Measurements from ENCODE around the gene MBTPS1.
"Not testable (repeated sequence)": the region's sequence is repeated elsewhere in the genome, so short reads cannot be mapped to it uniquely, and the experiment has no call there.

The MBTPS1 gene

DNA sequence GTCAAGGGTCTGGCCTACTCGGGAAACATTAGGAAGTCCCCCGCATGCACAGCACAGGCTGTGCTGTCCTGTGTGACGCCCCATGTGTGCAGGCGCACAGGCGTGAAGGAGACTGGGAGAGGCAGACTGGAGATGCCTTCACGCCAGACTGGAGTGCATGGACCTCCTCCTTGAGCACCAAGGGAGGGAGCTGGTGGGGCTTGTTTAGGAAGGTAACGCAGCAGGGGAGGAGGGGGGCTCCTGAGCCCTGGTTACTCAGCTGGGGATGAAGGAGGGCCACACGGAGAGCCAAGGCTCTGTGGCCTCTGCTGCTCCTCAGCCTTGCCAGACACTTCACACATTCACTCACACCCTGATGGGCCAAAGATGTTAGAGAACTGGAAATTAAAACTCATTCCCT, 20.5 kb upstream of the MBTPS1 start:
- no peak for DNase-seq (ENCODE audit: low spot score)

DNA sequence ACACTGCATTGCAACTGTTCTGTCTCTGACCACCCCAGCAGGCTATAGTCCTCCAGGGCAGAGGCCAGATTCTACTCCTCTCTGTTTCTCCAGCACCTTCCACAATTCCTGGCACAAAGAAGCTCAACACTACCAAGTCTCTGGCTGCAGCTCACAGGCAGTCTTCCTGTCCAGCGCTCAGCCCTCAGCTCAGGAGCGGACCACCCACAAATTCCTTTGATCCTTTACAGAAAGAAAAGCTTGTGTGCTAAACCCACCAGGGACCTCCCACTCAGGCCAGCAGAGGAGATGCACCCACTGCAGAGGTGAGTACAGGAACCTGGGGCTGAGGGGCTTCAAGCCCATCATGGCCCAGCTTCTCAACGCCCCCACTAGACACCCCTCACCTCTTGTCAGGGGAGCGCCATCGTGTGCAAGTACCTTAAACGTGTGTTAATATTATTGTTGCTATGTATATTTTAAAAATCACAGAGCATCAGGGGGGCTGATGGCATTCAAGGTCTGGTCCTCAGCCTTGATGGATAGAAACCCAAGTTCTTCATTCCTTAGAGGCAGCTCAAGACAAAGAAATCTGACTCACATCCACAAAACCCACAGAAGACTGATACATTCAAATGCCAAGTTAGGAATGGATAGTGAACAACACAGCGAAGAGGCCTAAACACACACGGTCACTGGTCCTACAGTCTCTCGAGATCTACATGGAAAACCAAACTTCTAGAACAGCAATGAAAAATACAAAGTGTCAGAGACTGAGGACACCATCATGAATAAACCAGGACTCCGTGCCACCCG, 19.8 kb upstream of the MBTPS1 start:
- no peak for DNase-seq (ENCODE audit: low spot score)

DNA sequence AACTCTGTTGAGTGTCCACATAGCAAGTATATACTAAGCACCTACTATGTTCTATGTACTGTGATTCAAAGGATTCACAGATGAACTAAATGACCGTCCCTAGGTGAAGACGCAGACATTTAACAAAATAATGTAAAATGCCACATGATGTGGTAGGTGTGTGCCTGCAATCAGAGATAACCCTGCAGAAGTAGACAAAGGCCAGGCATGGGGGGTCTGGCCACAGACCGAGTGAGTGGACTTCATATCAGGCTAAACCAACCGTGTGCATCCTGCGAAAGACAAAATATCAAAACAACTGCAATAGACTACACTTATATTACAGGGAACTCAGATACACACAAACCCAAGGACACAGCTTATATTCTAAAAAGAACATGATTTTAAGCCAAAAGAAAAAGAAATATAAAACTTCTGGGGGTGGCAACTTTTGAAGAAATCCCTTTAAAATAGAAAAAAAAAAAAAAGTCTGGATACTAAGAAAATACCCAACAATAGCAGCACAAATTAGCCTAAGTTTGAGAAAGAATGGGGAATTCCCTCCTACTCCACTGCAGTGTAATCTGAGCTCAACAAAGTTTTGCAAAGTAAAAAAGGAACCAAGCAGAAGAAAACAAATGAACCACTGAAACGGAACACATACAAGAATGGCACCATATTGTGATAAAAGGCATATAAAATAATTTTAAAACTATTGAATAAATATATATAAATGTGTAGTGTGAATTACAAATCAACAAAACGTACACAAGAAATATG, 16.0 kb upstream of the MBTPS1 start:
- DNase-seq (ENCODE audit: low spot score): no peak

DNA sequence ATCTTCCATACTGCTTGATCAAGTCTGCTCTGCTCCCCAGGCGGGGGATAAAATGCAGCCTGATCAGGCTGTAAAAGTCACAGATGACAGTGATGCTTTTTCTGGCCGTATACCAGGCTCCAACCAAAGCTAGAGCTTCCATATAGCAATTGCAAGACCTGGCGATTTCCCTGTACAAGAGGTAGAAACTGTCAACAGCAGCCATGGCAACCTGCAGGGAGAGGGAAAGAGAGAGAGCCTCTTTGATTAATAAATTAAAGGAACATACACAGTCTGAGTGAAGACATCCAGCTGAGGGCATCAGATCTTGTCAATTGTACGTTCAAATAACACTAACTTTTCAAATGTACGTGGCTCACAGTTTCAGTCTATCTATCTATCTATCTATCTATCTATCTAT, 14.4 kb upstream of the MBTPS1 start:
- DNase-seq (ENCODE audit: low spot score): no peak

DNA sequence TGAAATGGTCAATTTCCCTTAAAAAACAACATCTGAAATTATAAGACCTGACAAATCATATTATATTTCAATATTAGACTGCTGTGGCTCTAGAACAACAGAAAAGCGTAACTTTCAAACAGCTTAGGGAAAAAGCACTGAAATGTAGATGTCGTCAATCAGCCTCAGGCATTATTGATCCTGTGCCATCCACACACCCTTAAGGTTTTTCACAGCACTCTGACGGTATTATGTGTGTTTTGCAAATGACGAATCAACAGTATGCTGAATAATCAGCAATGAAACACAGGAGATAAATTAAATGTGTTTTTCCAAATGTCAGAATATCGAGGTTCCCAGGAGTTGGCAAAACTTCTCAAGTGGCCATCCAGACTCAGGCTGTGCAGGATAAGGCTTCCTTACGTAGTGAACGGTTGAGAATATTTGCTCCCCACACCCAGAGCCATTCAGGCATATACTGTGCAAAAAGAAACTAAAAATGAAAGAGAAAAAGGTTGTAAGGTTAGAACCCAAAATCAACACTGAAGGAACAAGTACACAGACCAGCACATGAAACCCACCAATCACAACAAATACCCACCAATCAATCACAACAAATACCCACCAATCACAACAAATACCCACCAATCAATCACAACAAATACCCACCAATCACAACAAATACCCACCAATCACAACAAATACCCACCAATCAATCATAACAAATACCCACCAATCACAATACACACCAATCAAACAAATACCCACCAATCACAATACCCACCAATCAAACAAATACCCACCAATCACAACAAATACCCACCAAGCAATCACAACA, 7.7 kb upstream of the MBTPS1 start:
- DNase-seq (ENCODE audit: low spot score): no peak

DNA sequence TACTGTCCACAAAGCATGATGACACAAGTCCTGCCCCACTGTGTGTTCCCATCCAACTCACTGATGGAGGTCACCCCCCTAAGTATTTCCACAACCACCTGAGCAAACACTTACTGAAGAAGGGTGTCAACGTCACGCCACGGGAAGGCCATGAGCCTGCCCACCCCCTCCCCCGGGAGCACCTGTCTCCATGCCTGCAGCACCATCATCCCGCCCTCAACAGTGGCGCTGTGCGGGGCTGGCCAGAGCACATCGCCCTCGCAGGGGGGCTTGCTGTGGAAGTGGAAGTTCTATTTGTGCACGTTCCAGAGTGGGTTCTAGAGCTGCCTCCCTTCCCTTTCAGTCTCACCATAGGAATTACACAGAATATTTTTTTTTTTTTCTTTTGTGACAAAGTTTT, 4.3 kb upstream of the MBTPS1 start:
- no peak for DNase-seq (ENCODE audit: low spot score)

DNA sequence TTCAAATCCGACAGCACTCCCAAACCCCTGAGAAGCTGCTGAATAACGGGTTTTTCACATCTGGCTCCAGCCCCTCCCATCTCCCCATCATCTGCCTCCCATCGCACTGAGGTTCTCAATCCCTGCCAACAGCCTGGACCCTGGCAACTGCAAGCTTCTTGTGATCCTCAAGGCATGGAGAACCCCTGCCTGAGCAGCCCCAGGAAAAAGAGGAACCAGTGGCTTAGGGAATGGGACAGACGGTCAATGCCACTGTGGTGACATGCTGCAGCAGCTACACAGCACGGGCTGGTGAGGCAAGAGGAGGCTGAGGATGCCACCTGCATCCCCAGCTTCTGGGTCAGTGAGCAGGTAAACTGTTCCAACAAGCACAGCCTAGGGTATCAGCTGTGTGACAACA, 3.3 kb upstream of the MBTPS1 start:
- DNase-seq (ENCODE audit: low spot score): no peak

DNA sequence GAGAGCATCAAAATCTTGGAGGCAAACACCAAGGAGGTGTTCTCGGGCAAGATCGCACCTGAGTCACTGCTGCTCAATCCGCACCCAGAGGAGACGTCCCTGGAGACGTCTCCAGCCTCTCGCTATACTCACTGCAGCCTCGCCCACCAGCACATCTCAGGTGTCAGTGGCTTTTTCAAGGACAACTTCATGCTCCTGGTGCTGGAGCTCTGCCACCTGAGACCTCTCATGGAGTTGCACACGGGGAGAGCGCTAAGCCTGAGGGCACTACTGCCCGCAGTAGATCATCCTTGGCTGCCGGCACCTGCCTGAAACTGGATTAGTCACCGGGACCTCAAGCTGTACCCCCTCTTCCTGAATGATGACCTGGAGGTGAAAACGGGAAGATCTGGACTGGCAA, 2.6 kb upstream of the MBTPS1 start:
- no peak for DNase-seq (ENCODE audit: low spot score)

DNA sequence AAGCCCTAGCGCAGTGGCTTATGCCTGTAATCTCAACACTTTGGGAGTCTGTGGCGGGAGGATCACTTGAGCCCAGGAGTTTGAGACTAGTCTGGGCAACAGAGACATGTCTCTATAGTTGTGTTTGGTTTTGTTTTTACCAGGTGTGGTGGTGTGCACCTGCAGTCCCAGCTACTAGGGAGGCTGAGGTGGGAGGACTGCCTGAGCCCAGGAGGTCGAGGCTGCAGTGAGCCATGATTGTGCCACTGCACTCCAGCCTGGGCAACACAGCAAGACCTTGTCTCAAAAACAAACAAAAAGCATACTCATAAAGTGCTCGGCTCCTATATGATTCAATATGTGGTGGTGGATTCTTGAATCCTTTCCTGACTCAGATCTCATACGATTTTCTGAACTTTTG, 1.6 kb upstream of the MBTPS1 start:
- DNase-seq (ENCODE audit: low spot score): not testable (repeated sequence)

DNA sequence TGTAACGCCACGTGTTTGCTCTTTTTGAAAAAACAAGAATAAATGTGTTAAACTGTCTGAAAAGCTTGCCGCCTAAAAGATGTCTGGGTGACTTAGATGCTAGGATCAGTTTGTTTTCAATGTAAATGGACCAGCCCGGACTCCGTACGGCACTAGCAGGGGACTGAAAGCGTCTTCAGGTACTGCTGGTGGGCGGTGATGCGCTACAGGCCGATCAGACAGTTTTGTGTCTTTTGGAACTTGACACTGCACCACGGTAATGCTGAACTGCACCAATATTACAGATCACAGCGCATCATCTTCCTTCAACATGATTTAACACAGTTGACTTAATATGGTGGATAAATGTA, 727 bp upstream of the MBTPS1 start:
- DNase-seq (ENCODE audit: low spot score): no peak

DNA sequence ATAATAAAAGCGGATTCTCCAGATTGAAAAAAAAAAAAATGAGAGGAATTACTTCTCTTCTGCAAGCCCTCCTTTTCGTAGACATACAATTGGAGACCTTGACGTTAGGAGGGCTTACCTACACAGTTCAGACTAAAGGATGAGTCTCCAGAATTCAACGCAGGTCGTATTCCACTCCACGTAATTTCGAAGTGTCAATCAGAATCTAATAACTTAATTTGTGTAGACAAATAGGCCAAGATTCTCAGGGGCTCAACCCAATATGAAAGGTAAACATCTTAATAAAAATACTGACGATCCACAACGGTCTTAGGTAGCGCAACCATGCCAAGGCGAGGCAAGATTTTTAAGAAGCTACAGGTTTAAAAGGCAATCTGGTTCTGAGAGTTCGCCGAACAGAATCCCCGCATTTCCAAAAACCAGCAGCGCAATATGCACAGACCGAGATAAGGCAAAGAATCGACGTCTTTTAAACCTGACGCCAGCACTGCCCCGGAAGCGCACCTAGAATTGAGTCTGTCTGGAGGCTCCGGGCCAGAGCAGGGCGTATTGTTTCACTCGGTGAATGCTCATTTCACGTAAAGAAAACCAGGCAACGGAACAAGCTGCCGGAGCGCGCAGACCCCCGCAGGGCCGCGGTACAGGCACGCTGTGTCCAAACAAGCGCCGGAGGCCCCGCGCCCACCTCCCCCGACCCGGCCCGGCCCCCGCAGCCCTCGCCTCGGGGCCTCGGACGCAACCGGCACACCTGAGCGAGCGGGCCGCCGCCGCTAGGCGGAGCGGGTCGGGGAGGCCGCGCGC, 623 bp downstream of the MBTPS1 start:
- peak; percentile 55 for DNase-seq (ENCODE audit: low spot score)

DNA sequence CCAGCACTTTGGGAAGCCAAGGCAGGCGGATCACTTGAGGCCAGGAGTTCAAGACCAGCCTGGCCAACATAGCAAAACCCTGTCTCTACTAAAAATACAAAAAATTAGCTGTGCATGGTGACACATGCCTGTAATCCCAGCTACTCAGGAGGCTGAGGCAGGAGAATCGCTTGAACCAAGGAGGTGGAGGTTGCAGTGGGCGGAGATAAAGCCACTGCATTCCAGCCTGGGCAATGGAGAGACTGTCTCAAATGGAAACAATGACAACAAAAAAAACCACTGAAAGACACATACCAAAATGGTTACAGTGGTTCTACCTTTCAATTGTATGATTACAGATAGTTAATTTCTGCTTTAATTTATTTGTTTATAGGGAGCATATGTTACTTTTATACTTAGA, 4.8 kb downstream of the MBTPS1 start:
- DNase-seq (ENCODE audit: low spot score): not testable (repeated sequence)

DNA sequence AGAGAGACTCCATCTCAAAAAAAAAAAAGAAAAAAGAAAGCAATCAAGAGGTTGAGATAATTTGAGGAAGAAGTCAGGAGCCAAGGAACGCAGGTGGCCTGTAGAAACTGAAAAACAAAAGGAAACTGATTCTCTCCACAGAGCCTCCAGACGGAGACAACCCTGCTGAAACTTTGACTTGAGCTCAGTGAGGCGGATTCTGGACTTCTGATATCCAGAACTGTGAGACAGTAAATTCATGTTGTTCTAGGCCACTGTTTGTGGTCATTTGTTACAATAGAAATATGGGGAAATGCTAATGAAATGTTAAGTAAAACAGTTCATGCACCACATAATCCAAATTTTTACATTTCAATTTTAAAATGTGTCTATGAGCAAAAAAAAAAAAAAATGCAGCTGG, 5.2 kb downstream of the MBTPS1 start:
- no peak for DNase-seq (ENCODE audit: low spot score)

DNA sequence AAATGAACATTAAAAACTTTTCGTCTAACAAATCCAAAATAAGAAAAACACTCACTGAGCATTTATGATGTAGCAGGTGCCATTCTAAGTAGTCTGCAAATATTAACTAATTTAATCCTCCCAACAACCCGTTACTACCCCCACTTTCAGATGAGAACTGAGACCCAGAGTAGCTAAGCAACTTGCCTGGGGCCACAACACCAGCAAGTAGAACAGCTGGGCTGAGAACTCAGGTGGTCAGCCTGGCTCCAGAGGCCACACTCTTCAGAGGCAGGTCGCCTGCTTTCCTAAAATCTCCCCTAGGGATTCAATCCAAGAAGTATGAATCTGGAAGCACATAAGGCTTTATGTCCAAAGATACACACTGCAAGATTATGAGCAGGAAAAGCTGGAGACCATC, 6.2 kb downstream of the MBTPS1 start:
- DNase-seq (ENCODE audit: low spot score): no peak

DNA sequence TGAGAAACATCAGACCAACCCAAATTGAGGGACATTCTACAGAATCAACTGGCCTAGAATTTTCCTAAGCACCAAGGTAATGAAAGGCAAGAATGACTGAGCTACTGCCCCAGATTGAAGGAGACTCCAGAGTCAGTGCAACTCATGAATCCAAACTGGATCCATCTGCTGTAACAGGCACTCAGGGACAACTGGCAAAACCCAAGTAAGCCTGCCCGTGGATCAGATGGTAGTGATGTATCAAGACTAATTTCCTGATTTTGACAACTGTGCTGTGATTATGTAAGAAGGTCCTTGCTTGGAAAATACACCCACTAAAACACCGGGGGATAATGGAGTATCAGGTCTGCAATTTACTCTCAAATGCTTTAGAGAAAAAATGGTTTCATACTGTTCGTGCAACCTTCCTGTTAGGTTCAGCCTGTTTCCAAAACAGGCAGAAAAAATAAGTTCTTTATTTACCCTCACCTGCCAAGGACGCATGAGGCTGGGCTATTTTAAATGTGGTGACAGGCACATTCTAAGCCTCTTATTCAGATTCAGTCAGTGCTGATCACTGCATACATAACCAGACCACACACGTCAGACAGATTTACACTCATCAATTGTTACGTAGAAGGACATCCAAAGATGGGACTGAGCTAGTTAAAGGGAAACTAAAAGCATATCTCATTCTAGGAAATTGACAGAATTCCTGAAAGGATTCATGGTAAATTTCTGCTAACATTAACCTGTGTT, 7.0 kb downstream of the MBTPS1 start:
- DNase-seq (ENCODE audit: low spot score): no peak

DNA sequence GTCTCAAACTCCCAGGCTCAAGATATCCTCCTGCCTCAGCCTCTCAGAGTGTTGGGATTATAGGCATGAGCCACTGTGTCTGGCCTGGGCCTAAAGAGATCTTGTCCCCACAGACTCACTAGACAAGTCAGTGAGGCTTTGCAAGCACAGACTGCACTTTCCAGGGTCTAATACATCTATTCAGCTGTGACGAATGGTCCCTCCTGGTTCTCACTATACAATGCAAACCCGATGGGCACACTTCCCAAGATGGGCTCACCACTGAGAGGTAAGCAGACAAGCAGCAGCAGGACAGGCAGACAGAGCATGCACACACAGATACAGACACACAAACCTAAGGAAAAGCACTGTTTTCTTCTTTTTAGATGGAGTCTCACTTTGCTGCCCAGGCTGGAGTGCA, 8.8 kb downstream of the MBTPS1 start:
- no peak for DNase-seq (ENCODE audit: low spot score)

DNA sequence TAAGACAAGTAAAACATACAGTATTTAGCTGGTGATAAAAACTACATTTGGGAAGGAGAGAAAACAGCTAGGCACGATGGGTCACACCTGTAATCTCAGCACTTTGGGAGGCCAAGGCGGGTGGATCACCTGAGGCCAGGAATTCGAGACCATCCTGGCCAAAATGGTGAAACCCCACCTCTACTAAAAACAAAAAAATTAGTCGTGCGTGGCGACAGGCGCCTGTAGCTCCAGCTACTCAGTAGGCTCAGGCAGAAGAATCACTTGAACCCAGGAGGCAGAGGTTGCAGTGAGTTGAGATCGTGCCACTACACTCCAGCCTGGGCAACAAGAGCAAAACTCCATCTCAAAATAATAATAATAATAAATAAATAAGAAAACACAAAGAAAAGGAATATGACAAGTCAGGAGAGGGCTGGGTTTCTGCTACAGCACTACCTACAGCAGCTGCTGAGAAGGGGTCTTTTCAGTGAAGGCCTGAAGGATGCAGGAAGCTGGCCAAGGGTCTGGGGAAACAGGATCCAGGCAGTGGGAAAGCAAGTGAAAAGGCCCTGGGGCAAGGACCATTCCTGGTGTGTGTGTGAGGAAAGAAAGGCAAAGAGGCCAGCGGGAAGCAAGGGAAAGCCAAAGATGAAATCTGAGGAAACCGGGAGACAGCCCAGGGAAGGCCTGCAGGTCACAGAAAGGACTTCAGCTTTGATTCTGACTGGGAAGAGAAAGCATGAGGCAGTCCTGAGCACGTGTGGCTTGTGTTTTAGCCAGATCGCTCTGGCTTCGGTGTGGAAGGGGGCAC, 10.6 kb downstream of the MBTPS1 start:
- DNase-seq (ENCODE audit: low spot score): no peak

DNA sequence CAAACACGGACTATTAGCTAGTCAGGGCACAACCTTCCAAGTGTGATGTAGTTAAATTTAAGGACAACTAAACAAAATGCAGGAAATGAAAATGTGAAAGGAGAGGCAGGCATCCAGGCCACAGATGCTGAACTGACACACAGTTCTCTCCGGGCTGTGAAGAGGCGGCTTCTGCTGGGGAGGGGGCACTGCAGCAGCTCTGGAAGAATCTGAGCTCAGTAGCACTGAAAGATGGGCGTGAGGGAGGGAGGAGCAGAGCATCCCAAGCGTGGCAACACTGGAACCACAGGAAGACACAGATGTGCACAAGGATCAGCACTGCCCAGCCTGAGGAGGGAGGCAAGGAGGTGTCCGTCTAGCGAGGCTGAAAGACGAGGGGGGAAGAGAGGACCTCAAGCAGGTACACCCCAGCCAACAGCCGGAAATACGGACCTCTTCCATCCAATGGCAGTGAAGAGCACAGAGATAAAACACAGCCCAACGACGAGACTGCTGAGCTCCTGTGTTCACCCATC, 11.4 kb downstream of the MBTPS1 start:
- no peak for DNase-seq (ENCODE audit: low spot score)

DNA sequence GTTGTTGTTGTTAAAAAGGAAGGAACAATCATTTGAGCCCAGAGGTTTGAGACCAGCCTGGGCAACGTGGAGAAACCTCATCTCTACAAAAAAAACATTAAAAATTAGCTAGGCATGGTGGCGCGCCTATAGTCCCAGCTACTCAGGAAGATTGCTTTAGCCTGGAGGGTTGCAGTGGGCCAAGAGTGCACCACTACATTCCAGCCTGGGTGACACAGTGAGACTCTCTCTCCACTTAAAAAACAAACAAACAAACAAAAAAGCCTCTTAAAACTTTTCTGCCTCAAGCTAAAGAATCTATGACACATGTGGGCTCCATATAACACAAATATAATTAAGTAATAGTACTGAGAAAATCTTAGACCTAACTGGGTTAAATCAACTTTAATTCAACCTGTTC, 12.5 kb downstream of the MBTPS1 start:
- no peak for DNase-seq (ENCODE audit: low spot score)

DNA sequence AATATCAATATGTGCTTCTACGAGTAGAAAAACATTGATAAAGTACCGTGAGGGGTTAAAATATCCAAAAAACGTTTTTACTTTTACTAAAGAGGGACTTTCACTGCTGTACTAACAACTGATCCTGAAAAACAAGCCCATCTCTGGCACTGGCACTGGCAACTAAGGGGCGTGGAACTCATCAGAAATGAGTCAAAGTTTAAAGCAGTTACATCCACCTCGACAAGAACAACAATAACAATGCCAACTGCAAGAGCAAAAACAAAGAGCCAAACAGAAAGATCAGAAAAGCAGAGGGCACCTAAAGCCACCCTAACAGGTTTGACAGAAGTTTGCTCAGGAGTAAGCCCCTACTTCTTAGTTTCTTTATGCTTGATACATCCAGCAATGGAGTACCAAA, 13.1 kb downstream of the MBTPS1 start:
- peak; percentile 10 for DNase-seq (ENCODE audit: low spot score)
